Body of pancreas (tissue), 4 donors: ENCODE results near the gene RBM20.

Experiments used
- POLR2A ChIP-seq, 3 donors: fragments of 450-650 bp; IDR thresholded peaks; one replicate each; pipeline ENCODE4 v1.6.1; 2016; ENCODE audit warnings: antibody characterized with exemption in 3 of 3, mild to moderate bottlenecking in 2 of 3
- TF ChIP-seq, protein P1 (sequence below), 7 experiments: fragments of 450-650 bp in 4 of 7; fragments of 200-600 bp in 3 of 7; sonication (generic) in 3 of 7; IDR thresholded peaks; one replicate each; pipeline ENCODE4 v1.5.1; 2016 to 2019; ENCODE audit warnings: antibody characterized with exemption in 7 of 7

GRCh38 chr10:110680273-110681020 is 36.3 kb downstream of the RBM20 start:
- TF ChIP-seq, protein P1, sequence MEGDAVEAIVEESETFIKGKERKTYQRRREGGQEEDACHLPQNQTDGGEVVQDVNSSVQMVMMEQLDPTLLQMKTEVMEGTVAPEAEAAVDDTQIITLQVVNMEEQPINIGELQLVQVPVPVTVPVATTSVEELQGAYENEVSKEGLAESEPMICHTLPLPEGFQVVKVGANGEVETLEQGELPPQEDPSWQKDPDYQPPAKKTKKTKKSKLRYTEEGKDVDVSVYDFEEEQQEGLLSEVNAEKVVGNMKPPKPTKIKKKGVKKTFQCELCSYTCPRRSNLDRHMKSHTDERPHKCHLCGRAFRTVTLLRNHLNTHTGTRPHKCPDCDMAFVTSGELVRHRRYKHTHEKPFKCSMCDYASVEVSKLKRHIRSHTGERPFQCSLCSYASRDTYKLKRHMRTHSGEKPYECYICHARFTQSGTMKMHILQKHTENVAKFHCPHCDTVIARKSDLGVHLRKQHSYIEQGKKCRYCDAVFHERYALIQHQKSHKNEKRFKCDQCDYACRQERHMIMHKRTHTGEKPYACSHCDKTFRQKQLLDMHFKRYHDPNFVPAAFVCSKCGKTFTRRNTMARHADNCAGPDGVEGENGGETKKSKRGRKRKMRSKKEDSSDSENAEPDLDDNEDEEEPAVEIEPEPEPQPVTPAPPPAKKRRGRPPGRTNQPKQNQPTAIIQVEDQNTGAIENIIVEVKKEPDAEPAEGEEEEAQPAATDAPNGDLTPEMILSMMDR (IDR thresholded peaks at IDR 0.05) = no peak
- no peak for TF ChIP-seq POLR2A (IDR thresholded peaks at IDR 0.05)
